Measurements from ENCODE around the gene TULP4.

GRCh38 chr6:158356586-158357546 lies 44.6 kb downstream of the TULP4 start:
- no peak for TF ChIP-seq POLR2A (IDR thresholded peaks at IDR 0.05)
- TF ChIP-seq, protein P1, sequence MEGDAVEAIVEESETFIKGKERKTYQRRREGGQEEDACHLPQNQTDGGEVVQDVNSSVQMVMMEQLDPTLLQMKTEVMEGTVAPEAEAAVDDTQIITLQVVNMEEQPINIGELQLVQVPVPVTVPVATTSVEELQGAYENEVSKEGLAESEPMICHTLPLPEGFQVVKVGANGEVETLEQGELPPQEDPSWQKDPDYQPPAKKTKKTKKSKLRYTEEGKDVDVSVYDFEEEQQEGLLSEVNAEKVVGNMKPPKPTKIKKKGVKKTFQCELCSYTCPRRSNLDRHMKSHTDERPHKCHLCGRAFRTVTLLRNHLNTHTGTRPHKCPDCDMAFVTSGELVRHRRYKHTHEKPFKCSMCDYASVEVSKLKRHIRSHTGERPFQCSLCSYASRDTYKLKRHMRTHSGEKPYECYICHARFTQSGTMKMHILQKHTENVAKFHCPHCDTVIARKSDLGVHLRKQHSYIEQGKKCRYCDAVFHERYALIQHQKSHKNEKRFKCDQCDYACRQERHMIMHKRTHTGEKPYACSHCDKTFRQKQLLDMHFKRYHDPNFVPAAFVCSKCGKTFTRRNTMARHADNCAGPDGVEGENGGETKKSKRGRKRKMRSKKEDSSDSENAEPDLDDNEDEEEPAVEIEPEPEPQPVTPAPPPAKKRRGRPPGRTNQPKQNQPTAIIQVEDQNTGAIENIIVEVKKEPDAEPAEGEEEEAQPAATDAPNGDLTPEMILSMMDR (IDR thresholded peaks at IDR 0.05) = no peak
